A549 (cell line): ENCODE data around the gene TMEM151A.
"Not testable (repeated sequence)": the region's sequence is repeated elsewhere in the genome, so short reads cannot be mapped to it uniquely, and the experiment has no call there.

Experiments
- EP300 ChIP-seq, 2 experiments: fragments of >200 bp; sonication (Bioruptor Twin); formaldehyde crosslinking; IDR thresholded peaks; 2 replicates in 1 of 2; 3 replicates in 1 of 2; pipeline ENCODE4 v1.6.1; 2016 to 2017
- GATA3 ChIP-seq: IDR thresholded peaks from 2 replicates; pipeline ENCODE4 v1.6.1; 2012; ENCODE audit warnings: borderline replicate concordance
- MAFK ChIP-seq: fragments of 450-650 bp; IDR thresholded peaks from 2 replicates; pipeline ENCODE4 v1.6.1; 2014; ENCODE audit not compliant: partially characterized antibody
- MAX ChIP-seq: IDR thresholded peaks from 2 replicates; pipeline ENCODE4 v1.6.1; 2012
- POLR2A ChIP-seq: IDR thresholded peaks from 2 replicates; pipeline ENCODE4 v1.6.1; 2012; ENCODE audit warnings: mild to moderate bottlenecking, low read length
- POLR2AphosphoS2 ChIP-seq: conservative IDR thresholded peaks from 2 replicates; pipeline ENCODE4 v1.6.1; 2012; ENCODE audit warnings: low read length, improper control_type of control experiment, inconsistent platforms
- SMC3 ChIP-seq: fragments of >200 bp; sonication (Bioruptor Twin); formaldehyde crosslinking; IDR thresholded peaks from 3 replicates; pipeline ENCODE4 v1.6.1; 2018; ENCODE audit warnings: inconsistent platforms
- ZC3H11A ChIP-seq: fragments of 450-650 bp; IDR thresholded peaks from 2 replicates; pipeline ENCODE4 v1.6.1; 2014; ENCODE audit warnings: antibody characterized with exemption, mild to moderate bottlenecking
- TF ChIP-seq, protein P1 (sequence below): fragments of >200 bp; sonication (Bioruptor Twin); formaldehyde crosslinking; IDR thresholded peaks from 3 replicates; pipeline ENCODE4 v1.5.1; 2016

DNA sequence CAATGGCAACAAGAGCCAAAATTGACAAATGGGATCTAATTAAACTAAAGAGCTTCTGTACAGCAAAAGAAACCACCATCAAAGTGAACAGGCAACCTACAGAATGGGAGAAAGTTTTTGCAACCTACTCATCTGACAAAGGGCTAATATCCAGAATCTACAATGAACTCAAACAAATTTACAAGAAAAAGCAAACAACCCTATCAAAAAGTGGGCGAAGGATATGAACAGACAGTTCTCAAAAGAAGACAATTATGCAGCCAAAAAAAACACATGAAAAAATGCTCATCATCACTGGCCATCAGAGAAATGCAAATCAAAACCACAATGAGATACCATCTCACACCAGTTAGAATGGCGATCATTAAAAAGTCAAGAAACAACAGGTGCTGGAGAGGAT is 28.6 kb downstream of the TMEM151A start:
- TF ChIP-seq, protein P1, sequence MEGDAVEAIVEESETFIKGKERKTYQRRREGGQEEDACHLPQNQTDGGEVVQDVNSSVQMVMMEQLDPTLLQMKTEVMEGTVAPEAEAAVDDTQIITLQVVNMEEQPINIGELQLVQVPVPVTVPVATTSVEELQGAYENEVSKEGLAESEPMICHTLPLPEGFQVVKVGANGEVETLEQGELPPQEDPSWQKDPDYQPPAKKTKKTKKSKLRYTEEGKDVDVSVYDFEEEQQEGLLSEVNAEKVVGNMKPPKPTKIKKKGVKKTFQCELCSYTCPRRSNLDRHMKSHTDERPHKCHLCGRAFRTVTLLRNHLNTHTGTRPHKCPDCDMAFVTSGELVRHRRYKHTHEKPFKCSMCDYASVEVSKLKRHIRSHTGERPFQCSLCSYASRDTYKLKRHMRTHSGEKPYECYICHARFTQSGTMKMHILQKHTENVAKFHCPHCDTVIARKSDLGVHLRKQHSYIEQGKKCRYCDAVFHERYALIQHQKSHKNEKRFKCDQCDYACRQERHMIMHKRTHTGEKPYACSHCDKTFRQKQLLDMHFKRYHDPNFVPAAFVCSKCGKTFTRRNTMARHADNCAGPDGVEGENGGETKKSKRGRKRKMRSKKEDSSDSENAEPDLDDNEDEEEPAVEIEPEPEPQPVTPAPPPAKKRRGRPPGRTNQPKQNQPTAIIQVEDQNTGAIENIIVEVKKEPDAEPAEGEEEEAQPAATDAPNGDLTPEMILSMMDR = not testable (repeated sequence)
- not testable (repeated sequence) for TF ChIP-seq EP300 (IDR thresholded peaks at IDR 0.05); POLR2A; MAFK; POLR2AphosphoS2; ZC3H11A; SMC3; MAX; GATA3
